Liver (tissue), 3 donors: ENCODE data around the gene HSPG2.

ENCODE experiments used
- ATF3 ChIP-seq: IDR thresholded peaks from 2 replicates; pipeline ENCODE4 v1.6.1; 2016; ENCODE audit warnings: antibody characterized with exemption
- EGR1 ChIP-seq, 2 donors: IDR thresholded peaks; 2 replicates each; pipeline ENCODE4 v1.6.1; 2016 to 2018; ENCODE audit warnings: antibody characterized with exemption in 2 of 2, low read depth in 2 of 2
- FOXA1 ChIP-seq: IDR thresholded peaks from 2 replicates; pipeline ENCODE4 v1.6.1; 2016; ENCODE audit warnings: antibody characterized with exemption
- HNF4G ChIP-seq: IDR thresholded peaks from 2 replicates; pipeline ENCODE4 v1.6.1; 2016; ENCODE audit warnings: antibody characterized with exemption
- JUND ChIP-seq, 2 donors: IDR thresholded peaks; 2 replicates each; pipeline ENCODE4 v1.6.1; 2016; ENCODE audit warnings: antibody characterized with exemption in 2 of 2
- RAD21 ChIP-seq, 2 donors: IDR thresholded peaks; 2 replicates each; pipeline ENCODE4 v1.6.1; 2016; ENCODE audit warnings: antibody characterized with exemption in 2 of 2, mild to moderate bottlenecking in 2 of 2
- RXRA ChIP-seq, 2 donors: IDR thresholded peaks; 2 replicates each; pipeline ENCODE4 v1.6.1; 2017 to 2018; ENCODE audit warnings: antibody characterized with exemption in 2 of 2, mild to moderate bottlenecking in 1 of 2
- TAF1 ChIP-seq: conservative IDR thresholded peaks from 2 replicates; pipeline ENCODE4 v1.6.1; 2016; ENCODE audit warnings: antibody characterized with exemption, mild to moderate bottlenecking
- YY1 ChIP-seq: IDR thresholded peaks from 2 replicates; pipeline ENCODE4 v1.6.1; 2016; ENCODE audit warnings: antibody characterized with exemption, mild to moderate bottlenecking
- TF ChIP-seq, protein P1 (sequence below): fragments of 150-350 bp; IDR thresholded peaks from 2 replicates; pipeline ENCODE4 v1.5.1; 2017; ENCODE audit warnings: improper control_type of control experiment, low read depth, low read length; ENCODE audit not compliant: missing input control
- TF ChIP-seq, protein P2 (sequence below): IDR thresholded peaks from 2 replicates; pipeline ENCODE4 v1.6.1; 2016; ENCODE audit warnings: antibody characterized with exemption
- TF ChIP-seq, protein P3 (sequence below): IDR thresholded peaks from 2 replicates; pipeline ENCODE4 v1.6.1; 2016; ENCODE audit warnings: antibody characterized with exemption
- TF ChIP-seq, protein P4 (sequence below): IDR thresholded peaks from 2 replicates; pipeline ENCODE4 v1.6.1; 2016; ENCODE audit warnings: antibody characterized with exemption, mild to moderate bottlenecking
- donor health status: healthy.
- donor health status: healthy.

DNA sequence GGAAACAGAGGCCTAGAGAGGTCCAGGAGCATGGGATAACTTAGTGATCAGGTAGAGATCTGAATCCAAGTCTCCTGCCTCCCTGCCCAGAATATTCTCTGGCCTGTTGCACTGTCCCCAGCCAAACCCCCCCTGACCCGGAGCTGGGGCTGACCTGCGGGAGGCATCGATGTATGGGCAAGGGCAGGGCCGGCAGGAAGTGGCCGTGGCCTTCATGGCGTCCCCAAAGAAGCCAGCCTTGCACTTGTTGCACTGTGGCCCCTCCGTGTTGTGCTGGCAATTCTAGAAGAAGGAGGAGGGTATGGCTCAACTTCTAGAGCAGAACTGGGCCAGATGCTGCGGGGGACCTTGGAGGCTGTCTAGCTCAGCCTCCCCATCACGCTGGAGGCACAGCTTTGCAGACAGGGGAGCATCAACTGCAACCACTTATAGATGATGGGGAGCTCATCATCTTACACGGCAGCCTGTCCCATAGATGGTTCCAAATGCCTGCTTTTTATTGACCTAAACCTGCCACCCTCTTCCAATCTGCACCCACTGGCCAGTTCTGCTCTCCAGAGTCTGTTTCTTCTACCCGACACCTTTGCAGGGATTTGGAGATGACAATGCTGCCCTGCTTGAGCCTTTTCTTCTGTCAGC lies 58.2 kb downstream of the HSPG2 start:
- TF ChIP-seq, protein P1, sequence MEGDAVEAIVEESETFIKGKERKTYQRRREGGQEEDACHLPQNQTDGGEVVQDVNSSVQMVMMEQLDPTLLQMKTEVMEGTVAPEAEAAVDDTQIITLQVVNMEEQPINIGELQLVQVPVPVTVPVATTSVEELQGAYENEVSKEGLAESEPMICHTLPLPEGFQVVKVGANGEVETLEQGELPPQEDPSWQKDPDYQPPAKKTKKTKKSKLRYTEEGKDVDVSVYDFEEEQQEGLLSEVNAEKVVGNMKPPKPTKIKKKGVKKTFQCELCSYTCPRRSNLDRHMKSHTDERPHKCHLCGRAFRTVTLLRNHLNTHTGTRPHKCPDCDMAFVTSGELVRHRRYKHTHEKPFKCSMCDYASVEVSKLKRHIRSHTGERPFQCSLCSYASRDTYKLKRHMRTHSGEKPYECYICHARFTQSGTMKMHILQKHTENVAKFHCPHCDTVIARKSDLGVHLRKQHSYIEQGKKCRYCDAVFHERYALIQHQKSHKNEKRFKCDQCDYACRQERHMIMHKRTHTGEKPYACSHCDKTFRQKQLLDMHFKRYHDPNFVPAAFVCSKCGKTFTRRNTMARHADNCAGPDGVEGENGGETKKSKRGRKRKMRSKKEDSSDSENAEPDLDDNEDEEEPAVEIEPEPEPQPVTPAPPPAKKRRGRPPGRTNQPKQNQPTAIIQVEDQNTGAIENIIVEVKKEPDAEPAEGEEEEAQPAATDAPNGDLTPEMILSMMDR: no peak
- no peak for TF ChIP-seq TAF1
- TF ChIP-seq RAD21 (IDR thresholded peaks at IDR 0.05): no peak
- TF ChIP-seq, protein P2, sequence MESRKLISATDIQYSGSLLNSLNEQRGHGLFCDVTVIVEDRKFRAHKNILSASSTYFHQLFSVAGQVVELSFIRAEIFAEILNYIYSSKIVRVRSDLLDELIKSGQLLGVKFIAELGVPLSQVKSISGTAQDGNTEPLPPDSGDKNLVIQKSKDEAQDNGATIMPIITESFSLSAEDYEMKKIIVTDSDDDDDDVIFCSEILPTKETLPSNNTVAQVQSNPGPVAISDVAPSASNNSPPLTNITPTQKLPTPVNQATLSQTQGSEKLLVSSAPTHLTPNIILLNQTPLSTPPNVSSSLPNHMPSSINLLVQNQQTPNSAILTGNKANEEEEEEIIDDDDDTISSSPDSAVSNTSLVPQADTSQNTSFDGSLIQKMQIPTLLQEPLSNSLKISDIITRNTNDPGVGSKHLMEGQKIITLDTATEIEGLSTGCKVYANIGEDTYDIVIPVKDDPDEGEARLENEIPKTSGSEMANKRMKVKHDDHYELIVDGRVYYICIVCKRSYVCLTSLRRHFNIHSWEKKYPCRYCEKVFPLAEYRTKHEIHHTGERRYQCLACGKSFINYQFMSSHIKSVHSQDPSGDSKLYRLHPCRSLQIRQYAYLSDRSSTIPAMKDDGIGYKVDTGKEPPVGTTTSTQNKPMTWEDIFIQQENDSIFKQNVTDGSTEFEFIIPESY: no peak
- TF ChIP-seq, protein P3, sequence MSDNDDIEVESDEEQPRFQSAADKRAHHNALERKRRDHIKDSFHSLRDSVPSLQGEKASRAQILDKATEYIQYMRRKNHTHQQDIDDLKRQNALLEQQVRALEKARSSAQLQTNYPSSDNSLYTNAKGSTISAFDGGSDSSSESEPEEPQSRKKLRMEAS: no peak
- no peak for TF ChIP-seq YY1
- TF ChIP-seq EGR1 (IDR thresholded peaks at IDR 0.05; ENCODE audit: low read depth in 2 of 2): no peak
- TF ChIP-seq ATF3: no peak
- no peak for TF ChIP-seq HNF4G
- TF ChIP-seq JUND (IDR thresholded peaks at IDR 0.05): no peak
- no peak for TF ChIP-seq RXRA (IDR thresholded peaks at IDR 0.05)
- TF ChIP-seq, protein P4, sequence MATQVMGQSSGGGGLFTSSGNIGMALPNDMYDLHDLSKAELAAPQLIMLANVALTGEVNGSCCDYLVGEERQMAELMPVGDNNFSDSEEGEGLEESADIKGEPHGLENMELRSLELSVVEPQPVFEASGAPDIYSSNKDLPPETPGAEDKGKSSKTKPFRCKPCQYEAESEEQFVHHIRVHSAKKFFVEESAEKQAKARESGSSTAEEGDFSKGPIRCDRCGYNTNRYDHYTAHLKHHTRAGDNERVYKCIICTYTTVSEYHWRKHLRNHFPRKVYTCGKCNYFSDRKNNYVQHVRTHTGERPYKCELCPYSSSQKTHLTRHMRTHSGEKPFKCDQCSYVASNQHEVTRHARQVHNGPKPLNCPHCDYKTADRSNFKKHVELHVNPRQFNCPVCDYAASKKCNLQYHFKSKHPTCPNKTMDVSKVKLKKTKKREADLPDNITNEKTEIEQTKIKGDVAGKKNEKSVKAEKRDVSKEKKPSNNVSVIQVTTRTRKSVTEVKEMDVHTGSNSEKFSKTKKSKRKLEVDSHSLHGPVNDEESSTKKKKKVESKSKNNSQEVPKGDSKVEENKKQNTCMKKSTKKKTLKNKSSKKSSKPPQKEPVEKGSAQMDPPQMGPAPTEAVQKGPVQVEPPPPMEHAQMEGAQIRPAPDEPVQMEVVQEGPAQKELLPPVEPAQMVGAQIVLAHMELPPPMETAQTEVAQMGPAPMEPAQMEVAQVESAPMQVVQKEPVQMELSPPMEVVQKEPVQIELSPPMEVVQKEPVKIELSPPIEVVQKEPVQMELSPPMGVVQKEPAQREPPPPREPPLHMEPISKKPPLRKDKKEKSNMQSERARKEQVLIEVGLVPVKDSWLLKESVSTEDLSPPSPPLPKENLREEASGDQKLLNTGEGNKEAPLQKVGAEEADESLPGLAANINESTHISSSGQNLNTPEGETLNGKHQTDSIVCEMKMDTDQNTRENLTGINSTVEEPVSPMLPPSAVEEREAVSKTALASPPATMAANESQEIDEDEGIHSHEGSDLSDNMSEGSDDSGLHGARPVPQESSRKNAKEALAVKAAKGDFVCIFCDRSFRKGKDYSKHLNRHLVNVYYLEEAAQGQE: no peak
- TF ChIP-seq FOXA1: no peak
